ENCODE measurements around the gene OTUD4.
"Not testable (repeated sequence)": the region's sequence is repeated elsewhere in the genome, so short reads cannot be mapped to it uniquely, and the experiment has no call there.

The OTUD4 gene, protein sequence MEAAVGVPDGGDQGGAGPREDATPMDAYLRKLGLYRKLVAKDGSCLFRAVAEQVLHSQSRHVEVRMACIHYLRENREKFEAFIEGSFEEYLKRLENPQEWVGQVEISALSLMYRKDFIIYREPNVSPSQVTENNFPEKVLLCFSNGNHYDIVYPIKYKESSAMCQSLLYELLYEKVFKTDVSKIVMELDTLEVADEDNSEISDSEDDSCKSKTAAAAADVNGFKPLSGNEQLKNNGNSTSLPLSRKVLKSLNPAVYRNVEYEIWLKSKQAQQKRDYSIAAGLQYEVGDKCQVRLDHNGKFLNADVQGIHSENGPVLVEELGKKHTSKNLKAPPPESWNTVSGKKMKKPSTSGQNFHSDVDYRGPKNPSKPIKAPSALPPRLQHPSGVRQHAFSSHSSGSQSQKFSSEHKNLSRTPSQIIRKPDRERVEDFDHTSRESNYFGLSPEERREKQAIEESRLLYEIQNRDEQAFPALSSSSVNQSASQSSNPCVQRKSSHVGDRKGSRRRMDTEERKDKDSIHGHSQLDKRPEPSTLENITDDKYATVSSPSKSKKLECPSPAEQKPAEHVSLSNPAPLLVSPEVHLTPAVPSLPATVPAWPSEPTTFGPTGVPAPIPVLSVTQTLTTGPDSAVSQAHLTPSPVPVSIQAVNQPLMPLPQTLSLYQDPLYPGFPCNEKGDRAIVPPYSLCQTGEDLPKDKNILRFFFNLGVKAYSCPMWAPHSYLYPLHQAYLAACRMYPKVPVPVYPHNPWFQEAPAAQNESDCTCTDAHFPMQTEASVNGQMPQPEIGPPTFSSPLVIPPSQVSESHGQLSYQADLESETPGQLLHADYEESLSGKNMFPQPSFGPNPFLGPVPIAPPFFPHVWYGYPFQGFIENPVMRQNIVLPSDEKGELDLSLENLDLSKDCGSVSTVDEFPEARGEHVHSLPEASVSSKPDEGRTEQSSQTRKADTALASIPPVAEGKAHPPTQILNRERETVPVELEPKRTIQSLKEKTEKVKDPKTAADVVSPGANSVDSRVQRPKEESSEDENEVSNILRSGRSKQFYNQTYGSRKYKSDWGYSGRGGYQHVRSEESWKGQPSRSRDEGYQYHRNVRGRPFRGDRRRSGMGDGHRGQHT

DNA sequence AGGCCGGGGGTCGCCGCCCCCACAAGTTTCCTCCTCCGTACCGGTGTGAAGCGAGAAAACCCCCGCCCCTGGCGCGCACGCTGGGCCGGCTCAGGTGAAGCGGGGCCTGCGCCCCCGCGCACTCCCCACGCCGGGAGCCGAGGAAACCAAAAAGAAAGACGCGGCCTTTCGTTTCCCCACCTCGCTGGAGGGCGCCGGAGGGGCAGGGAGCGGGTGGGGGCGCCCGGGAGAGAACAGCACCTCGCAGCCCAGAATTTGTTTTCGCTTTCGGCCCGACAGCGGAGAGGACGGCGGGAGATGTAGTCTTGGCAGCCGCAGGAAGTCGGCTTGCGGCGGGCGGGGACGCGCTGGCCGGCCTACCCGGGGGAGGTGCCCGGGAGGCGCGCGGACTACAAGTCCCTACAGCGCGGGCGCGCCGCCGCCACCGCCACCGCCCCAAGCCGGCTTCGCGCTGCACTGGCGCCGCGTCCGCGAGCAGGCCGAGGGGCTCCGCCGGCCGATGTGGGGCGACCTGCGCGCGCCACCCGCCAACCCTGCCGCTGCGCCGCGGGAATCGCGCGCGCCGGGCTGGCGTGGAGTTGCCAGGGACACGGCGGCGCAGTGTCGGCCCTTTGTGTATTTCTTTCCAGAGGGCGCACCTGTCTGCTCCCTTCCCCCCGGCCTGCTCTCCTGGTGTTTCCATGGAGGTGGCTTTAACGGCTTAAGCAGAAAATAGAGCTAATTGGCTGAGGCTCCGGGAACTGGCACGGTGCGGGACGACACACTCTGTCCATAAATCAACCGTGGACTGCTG lies at the start of gene OTUD4:
Gene OTUD4 (minus strand): TSS at position 292 of the 793 bp plus-strand sequence. CDS start 616 bp downstream, outside the sequence.
- in situ Hi-C loops (cut with HindIII; ENCODE audit: low sequenced_read_pairs), result no loop called here

DNA sequence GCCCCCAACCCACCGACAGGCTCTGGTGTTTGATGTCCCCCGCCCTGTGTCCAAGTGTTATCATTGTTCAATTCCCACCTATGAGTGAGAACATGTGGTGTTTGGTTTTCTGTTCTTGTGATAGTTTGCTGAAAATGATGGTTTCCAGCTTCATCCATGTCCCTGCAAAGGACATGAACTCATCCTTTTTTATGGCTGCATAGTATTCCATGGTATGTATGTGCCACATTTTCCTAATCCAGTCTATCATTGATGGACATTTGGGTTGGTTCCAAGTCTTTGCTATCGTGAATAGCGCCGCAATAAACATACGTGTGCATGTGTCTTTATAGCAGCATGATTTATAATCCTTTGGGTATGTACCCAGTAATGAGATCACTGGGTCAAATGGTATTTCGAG lies 42.8 kb upstream of the OTUD4 start:
- in situ Hi-C loops (cut with HindIII; ENCODE audit: low sequenced_read_pairs), result not testable (repeated sequence)

DNA sequence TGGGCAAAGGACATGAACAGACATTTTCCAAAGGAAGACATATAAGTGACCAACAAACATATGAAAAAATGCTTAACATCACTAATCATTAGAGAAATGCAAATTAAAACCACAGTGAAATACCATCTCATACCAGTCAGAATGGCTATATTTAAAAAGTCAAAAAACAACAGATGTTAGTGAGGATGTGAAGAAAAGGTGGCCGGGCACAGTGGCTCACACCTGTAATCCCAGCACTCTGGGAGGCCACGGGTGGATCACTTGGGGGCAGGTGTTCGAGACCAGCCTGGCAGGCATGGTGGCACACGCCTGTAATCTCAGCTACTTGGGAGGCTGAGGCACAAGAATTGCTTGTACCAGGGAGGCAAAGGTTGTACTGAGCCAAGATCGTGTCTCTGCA lies 41.1 kb upstream of the OTUD4 start:
- in situ Hi-C loops (cut with HindIII; ENCODE audit: low sequenced_read_pairs), result not testable (repeated sequence)

DNA sequence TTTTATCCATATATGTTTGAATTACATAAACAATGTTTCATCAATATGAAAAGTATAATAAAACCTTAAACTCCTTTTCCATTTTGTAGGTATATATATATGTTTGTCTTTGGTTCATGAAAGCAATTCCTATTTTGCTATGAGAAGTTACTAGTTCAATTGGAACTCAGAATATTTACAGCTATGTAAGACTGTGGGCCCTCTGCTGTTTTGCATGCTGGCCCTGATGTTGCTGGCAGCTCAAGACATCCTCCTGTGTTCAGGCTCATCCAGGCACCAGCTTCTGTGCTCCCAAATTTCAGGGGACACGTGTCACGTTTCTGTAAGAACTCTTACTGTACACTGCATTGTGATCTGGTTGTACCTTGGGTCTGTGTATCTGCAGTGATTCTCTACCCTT lies 38.7 kb upstream of the OTUD4 start:
- in situ Hi-C loops (cut with HindIII; ENCODE audit: low sequenced_read_pairs), result no loop called here

DNA sequence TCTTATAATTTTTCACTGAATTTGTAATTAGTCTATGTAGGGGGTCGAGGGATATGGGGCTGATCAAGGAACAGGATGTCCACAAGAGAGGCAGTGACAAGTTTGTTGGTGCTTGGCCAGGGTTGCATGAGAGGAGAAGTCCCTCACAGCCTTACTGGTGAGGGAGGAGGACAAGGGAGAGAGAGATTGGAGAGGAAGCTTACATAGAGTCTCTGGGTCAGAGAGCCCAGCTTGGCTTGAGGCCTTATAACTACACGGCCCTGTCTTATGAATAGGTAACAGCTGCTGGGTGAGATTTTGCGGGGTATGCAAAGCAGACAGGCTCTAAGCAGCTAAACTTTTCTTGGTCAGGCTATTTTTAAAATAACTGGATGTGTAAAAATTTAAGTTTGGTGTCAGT lies 37.9 kb upstream of the OTUD4 start:
- in situ Hi-C loops (cut with HindIII; ENCODE audit: low sequenced_read_pairs), result no loop called here

DNA sequence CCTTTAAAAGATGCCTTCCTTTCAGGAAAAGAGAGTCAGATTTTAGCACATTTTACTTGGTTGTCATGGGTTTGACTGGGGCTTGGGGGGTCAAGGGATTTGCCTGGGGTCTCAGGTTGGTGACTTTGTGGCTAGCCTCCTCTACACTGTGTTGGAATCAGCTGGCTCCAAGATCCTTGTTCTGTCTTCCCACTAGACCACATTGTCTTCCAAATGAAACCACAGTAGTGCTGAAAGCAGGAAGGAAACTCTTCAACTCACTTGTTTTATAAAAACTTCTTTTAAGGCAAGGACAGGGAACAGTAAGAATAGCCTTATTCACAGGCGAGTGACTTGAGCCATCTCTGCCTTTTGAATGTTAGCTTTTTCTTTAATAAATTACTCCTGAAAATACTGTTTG lies 37.0 kb upstream of the OTUD4 start:
- in situ Hi-C loops (cut with HindIII; ENCODE audit: low sequenced_read_pairs), result no loop called here

DNA sequence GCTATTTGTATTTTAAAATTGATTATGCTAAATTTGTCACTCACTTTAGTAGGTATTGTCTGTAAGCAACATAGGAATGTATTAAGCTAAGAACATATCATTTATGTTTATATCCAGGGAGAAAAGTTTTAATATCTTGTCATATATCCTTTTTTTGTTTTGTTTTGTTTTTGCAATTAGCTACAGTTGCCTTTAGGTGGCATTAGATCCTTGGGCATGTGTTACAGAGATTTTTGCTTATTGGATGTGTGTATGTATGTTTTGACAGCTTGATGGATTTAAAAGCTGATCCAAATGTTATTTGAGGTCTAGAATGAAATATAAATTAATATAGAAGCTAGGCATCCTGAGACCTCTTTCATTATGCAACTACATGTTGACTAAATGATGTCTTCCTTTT lies 36.1 kb upstream of the OTUD4 start:
- in situ Hi-C loops (cut with HindIII; ENCODE audit: low sequenced_read_pairs), result no loop called here

DNA sequence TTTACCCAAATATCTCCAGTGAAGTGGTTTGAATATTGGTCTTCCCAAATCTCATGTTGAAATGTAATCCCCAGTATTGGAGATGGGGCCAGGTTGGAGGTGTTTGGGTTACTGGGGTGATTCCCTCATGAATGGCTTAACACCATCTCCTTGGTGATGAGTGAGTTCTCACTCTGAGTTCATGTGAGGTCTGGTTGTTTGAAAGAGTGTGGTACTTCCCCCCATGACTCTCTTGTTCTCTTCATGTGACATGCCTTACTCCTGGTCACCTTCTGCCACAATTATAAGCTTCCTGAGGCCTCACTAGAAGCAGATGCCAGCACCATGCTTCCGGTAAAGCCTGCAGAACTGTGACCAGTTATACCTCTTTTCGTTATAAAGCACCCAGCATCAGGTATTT lies 32.9 kb upstream of the OTUD4 start:
- in situ Hi-C loops (cut with HindIII; ENCODE audit: low sequenced_read_pairs), result no loop called here

DNA sequence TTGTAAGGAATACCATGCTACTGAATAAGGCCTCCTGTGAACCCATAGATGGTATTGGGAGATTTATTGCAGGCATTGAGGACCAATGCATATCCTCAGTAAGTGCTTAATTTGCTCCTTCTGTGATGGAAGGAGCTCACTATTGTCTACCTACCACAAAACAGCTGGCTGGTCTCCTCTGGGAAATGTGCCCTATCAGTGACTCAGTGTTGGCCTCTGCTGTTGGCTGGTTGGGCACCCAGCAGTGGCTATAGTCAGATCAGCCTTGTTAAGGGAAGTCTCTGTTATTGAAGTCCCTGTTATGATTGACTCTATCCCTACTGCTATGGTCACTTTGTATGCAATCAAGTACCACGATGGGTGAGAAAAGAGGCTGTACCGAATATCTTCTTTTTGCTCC lies 27.5 kb upstream of the OTUD4 start:
- in situ Hi-C loops (cut with HindIII; ENCODE audit: low sequenced_read_pairs), result no loop called here

DNA sequence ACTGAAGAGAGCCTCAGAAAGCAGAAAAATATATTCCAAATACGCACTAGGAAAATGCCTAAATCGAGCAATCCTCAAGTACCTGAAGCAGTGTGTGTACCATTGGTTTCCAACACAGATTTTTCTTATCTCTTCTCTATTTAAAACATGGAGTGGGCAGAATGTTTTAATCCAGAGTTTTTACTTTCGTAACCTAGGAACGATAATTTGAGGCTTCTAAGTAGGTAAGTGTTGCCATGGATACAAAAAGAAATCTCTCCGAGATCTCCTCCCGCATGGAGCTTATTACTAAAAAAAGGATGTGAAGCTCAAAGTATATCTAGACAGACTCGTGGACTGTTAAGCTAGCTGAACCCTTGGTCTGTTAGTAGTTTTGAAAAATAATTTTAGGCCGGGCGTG lies 23.0 kb upstream of the OTUD4 start:
- in situ Hi-C loops (cut with HindIII; ENCODE audit: low sequenced_read_pairs), result no loop called here

DNA sequence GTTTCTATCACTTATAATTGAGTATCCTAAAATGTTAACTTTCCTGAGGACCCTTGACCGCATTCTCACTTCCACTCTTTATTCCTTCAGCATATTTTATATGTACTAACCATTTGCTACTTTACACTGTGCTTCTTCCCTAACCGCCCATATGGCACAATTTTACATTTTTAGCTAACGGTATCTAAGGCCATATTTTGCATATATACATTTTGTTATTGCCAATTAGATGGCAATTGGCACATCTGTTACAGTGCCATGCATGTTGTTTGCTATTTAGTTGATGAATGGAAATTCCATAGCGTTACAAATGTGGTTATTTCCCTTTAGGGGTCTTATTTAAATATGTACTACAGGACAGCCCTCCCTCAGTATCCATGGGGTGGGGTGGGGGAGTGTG lies 20.0 kb upstream of the OTUD4 start:
- in situ Hi-C loops (cut with HindIII; ENCODE audit: low sequenced_read_pairs), result no loop called here

DNA sequence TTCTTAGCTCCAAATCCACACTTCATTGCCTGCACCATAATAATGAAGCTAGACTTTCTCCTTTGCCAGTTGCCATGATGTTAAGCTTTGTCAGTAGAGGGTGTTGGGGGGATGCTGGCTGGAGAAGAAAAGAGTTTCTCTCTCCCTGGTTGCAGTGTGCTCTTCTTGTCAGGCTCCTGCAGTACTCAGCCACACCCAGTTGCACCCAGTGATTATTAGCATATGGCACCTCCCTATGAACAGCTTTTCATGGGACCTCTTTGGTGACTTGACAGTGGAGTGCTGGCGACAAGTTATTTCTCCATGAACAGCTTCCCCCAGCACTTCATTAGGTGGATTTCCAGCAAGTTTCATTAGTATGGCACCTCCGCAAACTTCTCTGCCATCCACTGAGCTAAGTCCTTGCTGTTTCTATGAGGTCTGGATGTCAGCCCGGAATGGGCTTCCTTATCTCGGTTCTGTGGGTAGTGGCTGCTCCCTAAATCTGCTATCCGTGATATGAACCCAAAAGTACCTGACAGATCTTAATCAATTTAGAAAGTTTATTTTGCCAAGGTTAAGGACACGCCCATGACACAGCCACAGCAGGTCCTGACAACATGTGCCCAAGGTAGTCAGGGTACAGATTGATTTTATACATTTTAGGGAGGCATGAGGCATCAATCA lies 18.8 kb upstream of the OTUD4 start:
- in situ Hi-C loops (cut with HindIII; ENCODE audit: low sequenced_read_pairs), result no loop called here

DNA sequence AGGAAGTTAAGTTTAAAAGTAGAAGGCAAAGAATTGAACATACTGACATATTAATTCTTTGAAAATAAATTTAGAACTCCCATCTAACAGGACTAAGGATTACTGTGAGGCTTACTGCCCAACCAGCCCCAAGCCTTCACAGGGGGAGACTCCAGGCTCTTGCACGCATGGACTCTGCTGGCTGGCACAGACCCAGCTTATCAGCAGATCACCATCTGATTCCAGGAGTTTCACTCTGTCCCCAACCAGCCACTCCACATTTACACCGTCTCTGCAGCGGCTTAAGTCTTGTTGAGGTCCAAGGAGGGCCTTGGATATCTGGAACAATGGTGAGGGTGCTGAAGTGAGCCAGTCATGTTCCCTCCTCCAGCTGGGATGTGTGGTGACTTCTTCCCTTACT lies 16.4 kb upstream of the OTUD4 start:
- in situ Hi-C loops (cut with HindIII; ENCODE audit: low sequenced_read_pairs), result no loop called here

DNA sequence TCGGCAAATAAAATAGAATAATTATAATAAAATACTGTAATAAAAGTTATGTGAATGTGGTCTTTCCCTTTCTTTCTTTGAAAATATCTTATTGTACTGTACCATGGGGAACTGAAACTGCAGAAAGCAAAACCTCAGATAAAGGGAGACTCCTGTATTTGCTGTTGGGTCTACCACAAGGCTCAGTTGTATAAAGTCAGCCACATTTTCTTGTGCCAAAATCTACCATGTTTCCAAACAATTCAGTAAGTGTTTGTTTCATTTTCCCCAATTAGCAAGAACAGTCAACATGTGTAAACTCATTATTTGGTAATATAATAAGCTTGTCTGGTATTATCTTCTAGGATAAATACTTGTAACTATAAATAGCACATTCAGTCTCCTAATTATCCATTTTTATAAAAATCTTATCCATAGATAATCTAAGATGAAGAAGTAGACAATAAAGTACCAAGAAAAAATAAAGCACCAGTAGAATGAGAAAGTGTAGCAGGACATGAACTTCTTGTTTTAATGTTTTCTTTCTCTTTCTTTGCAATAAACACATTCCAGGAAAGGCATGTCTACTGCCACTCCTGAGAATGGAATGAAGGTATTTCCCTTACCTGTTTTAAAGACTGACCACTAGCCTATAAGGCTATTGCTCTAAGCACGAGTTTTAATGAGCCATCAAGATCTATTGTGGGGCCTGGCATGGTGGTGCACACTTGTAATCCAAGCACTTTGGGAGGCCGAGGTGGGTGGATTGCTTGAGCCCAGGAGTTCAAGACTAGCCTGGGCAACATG lies 15.0 kb upstream of the OTUD4 start:
- in situ Hi-C loops (cut with HindIII; ENCODE audit: low sequenced_read_pairs), result no loop called here

DNA sequence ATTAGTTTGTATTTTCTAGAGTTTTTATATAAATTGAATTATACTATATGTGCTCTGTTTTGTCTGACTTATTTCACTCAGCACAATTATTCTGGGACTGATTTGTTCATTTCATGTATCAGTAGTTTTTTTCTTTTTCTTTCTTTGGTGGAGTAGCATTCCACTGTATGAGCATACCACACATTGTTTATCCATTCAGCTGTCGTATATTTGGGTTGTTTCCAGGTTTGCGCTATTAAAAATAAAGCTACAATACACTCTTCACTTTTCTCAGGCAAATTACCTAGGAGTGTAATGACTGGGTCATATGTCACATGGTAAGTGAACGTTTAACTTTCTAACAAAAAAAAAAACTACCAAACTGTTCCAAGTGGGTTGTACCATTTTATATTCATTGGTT lies 9.6 kb upstream of the OTUD4 start:
- in situ Hi-C loops (cut with HindIII; ENCODE audit: low sequenced_read_pairs), result no loop called here

DNA sequence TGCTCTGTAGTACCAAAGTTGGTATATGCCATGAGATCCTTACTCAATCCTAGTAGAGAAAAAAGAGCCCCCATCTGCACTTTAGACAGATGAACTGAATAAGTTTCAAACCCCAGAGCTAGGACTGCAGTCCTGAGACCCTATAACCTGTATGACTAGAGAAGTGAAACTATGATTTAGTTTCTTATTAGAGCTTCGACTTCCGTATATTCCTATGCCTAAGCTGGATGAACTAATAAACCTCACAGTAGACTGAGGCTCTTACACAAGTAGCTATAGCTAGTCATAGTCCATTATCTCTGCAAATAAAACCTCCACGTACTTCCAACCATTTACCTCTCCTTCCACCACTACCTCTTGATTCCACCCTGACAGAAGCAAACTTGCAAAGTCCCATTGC lies 6.3 kb upstream of the OTUD4 start:
- in situ Hi-C loops (cut with HindIII; ENCODE audit: low sequenced_read_pairs), result no loop called here

DNA sequence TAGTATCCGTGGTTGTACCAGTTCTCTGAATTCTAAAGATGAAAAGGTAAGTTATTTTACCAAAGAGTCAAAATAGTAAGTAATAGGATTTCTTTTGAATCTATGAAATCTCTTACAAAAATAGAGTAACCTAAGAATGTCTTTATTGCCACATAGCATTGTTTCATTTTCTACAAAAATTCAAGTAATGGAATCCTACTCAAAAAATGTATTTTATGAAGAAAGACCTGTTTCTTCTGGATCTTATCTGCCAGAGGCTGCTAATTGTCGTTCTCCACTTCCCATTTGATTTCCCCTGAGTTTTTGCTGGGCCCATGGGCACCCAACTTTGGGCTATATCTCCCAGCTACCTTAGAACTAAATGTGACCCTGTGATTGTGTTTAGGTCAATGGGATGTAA lies 3.2 kb upstream of the OTUD4 start:
- in situ Hi-C loops (cut with HindIII; ENCODE audit: low sequenced_read_pairs), result no loop called here

DNA sequence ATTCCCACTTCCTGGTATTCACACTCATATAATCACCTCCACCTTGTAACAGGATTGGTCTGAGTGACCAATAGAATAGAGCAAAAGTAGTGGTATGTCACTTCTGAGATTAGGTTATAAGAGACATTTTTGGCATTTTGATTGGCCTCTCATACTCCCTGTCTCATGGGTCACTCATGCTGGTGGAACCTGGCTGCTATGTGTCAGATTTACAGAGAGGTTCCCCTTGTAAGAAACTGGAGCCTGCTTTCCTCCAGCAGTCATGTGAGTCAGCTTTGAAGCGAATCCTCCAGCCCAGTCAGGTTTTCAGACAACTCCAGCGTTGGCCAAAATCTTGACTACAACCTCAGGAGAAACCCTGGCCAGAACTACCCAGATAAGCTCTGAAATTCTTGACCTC lies 2.6 kb upstream of the OTUD4 start:
- in situ Hi-C loops (cut with HindIII; ENCODE audit: low sequenced_read_pairs), result no loop called here

DNA sequence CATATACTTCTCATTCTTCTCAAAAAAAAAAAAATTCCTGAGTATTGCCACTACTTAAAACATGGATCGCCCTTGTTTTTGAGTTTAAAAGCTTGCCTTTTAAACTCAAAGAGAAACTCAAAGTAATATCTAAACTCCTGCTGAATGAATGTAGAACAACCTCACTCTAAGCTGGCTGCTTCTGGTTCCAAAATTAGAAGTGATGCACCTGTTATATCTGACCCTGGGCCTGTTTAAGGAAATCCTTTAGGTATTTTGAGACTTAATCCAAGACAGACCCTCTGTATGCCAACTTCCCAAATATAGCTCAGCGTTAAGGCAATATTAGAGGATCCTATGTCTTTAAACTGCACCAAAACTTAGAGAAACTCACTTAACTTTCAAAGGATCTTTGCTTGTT lies 1.8 kb upstream of the OTUD4 start:
- in situ Hi-C loops (cut with HindIII; ENCODE audit: low sequenced_read_pairs), result no loop called here

DNA sequence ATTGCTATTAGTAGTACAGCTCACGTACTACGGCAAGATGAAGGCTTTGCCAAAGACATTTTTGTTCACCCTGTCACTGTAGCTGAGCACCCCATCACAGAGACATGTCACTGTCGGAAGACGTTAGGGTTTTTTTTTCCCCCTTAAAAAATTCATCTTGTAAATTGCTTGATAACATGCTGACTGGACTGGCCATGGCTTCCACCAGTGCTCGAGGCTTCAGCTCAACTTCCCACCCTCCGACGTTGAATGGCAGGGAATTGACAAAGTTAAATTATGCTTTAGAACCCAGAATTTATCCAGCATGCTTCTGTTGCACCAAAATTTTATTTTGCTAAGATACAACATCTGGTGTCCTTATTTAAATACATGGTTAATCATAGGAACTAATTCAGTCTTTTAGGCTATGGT lies 707 bp upstream of the OTUD4 start:
- in situ Hi-C loops (cut with HindIII; ENCODE audit: low sequenced_read_pairs), result no loop called here
